ENCODE data around the gene AGBL1. TPM values are rescaled to one million over a fixed set of nuclear protein-coding genes. Genes with fewer than 3 reads are reported as not detected.

The AGBL1 gene
- total and polyA plus RNA-seq, 2 donors (not counting 3 experiments of a cell fraction or from before 2014, with no cell fraction given), result not detected

DNA sequence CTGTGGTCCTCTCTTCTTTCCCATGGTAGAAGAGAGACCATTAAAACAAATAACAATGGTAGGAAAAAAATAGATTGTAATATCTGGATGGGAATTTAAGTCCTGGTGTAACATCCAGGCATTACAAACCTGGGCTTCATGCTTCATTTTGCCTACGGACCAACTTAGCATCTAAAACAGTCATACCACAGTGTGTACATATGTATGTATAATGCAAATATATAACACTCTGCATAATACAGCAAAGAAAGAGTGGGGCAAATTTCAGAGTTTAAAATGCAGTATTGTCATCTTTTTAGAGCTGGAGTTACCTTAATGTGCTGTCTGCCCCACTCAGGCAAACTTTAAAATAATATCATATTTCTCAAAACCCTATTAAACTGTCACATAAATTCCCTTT, 298.2 kb downstream of the AGBL1 start:
- H3K36me3 ChIP-seq (ENCODE audit: control insufficient read depth in 2 of 2, extremely low read depth in 1 of 2, insufficient read depth in 2 of 2, low read length in 2 of 2), result no peaks in the 10 kb centered on the region
- peaks cover 7% of the 10 kb centered on the region for H3K9me3 ChIP-seq (replicated peaks; ENCODE audit: control insufficient read depth, insufficient read depth, low read length)
- H3K79me2 ChIP-seq (ENCODE audit: control insufficient read depth, insufficient read depth, low read length), result no peaks in the 10 kb centered on the region
- H4K20me1 ChIP-seq (replicated peaks; ENCODE audit: control insufficient read depth, extremely low read depth, insufficient read depth, low read length), result no peaks in the 10 kb centered on the region
- H3K9me1 ChIP-seq (replicated peaks; ENCODE audit: control insufficient read depth, extremely low read depth, insufficient read depth, low read length), result no peaks in the 10 kb centered on the region
- no peak overlapping the region for H3K27ac ChIP-seq (ENCODE audit: insufficient read depth, low read depth, low read length)
- no peak overlapping the region for H3K4me3 ChIP-seq (replicated peaks in 1 of 3; ENCODE audit: insufficient read depth in 1 of 3, low read depth in 1 of 3, low read length in 3 of 3)
- no peak overlapping the region for H3K4me2 ChIP-seq (ENCODE audit: insufficient read depth, low read length)
- TF ChIP-seq JUN (IDR thresholded peaks at IDR 0.05; ENCODE audit: borderline replicate concordance, insufficient read depth, insufficient read length, low read depth), result no peak
- TF ChIP-seq, protein P1, sequence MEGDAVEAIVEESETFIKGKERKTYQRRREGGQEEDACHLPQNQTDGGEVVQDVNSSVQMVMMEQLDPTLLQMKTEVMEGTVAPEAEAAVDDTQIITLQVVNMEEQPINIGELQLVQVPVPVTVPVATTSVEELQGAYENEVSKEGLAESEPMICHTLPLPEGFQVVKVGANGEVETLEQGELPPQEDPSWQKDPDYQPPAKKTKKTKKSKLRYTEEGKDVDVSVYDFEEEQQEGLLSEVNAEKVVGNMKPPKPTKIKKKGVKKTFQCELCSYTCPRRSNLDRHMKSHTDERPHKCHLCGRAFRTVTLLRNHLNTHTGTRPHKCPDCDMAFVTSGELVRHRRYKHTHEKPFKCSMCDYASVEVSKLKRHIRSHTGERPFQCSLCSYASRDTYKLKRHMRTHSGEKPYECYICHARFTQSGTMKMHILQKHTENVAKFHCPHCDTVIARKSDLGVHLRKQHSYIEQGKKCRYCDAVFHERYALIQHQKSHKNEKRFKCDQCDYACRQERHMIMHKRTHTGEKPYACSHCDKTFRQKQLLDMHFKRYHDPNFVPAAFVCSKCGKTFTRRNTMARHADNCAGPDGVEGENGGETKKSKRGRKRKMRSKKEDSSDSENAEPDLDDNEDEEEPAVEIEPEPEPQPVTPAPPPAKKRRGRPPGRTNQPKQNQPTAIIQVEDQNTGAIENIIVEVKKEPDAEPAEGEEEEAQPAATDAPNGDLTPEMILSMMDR (IDR thresholded peaks at IDR 0.05; ENCODE audit: extremely low read depth in 1 of 2, insufficient read depth in 1 of 2, low read depth in 1 of 2, low read length in 2 of 2), result no peak
- ChIA-PET POLR2A (no interaction called here), CTCF (interaction anchor here (1.0 kb wide), 1 partner anchor 18 kb away, joined by 3 read pairs; no protein-coding TSS in a partner anchor)
- intact Hi-C loops (cut with micrococcal nuclease) (no loop called here), dilution Hi-C loops (cut with MboI; ENCODE audit: extremely low pct_ligation_motif_present, low sequenced_read_pairs) (no loop called here)
- no TSS peak for BruUV-seq (replicated peaks)
- no peak overlapping the region for H2AFZ ChIP-seq (ENCODE audit: low read depth, low read length)
- no peaks in the 10 kb centered on the region for H3K27me3 ChIP-seq (ENCODE audit: control insufficient read depth in 2 of 2, insufficient read depth in 2 of 2, low read length in 2 of 2)
- DNase-seq (ENCODE audit: low read depth, low spot score) (no peak), FAIRE-seq (no peak)
- no peaks in the 10 kb centered on the region for H3K4me1 ChIP-seq (ENCODE audit: control insufficient read depth, extremely low read depth, insufficient read depth, low read length)
- no peak overlapping the region for H3K9ac ChIP-seq (replicated peaks; ENCODE audit: extremely low read depth, insufficient read depth, low read length)

DNA sequence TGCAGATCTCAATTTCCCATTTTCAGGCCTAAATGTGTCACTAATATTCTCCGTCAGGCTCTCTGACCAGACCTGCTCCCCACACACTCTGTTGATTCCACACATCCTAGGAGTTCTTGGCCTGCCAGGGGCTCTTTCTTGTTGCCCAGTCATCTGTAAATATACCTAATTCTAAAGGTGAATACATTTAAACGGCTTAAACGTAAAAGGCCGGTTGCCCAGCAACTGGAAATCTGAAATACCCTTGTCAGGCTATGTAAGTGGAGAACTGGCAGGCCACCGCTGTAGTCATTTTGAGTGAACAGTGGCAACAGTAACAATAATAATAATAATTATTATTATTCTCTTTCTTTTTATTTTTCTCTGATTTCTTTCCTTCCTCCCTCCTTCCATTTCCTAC, 302.7 kb downstream of the AGBL1 start:
- Histone ChIP-seq H3K9ac (replicated peaks; ENCODE audit: extremely low read depth, insufficient read depth, low read length) (no peak overlapping the region), H3K27me3 (ENCODE audit: control insufficient read depth in 2 of 2, insufficient read depth in 2 of 2, low read length in 2 of 2) (no peaks in the 10 kb centered on the region), H3K79me2 (ENCODE audit: control insufficient read depth, insufficient read depth, low read length) (no peaks in the 10 kb centered on the region), H3K36me3 (ENCODE audit: control insufficient read depth in 2 of 2, extremely low read depth in 1 of 2, insufficient read depth in 2 of 2, low read length in 2 of 2) (no peaks in the 10 kb centered on the region), H3K9me1 (replicated peaks; ENCODE audit: control insufficient read depth, extremely low read depth, insufficient read depth, low read length) (no peaks in the 10 kb centered on the region), H3K4me3 (replicated peaks in 1 of 3; ENCODE audit: insufficient read depth in 1 of 3, low read depth in 1 of 3, low read length in 3 of 3) (no peak overlapping the region), H2AFZ (ENCODE audit: low read depth, low read length) (no peak overlapping the region), H4K20me1 (replicated peaks; ENCODE audit: control insufficient read depth, extremely low read depth, insufficient read depth, low read length) (no peaks in the 10 kb centered on the region), H3K4me2 (ENCODE audit: insufficient read depth, low read length) (no peak overlapping the region), H3K4me1 (ENCODE audit: control insufficient read depth, extremely low read depth, insufficient read depth, low read length) (no peaks in the 10 kb centered on the region), H3K27ac (ENCODE audit: insufficient read depth, low read depth, low read length) (no peak overlapping the region), H3K9me3 (replicated peaks; ENCODE audit: control insufficient read depth, insufficient read depth, low read length) (no peaks in the 10 kb centered on the region)
- ChIA-PET POLR2A (no interaction called here), CTCF (no interaction called here)
- dilution Hi-C loops (cut with MboI; ENCODE audit: extremely low pct_ligation_motif_present, low sequenced_read_pairs) (no loop called here), intact Hi-C loops (cut with micrococcal nuclease) (no loop called here)
- FAIRE-seq, result no peak
- BruUV-seq (replicated peaks), result no TSS peak
- DNase-seq (ENCODE audit: low read depth, low spot score), result no peak
- TF ChIP-seq, protein P2, sequence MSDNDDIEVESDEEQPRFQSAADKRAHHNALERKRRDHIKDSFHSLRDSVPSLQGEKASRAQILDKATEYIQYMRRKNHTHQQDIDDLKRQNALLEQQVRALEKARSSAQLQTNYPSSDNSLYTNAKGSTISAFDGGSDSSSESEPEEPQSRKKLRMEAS (IDR thresholded peaks at IDR 0.05; ENCODE audit: insufficient read depth, insufficient read length), result no peak
- TF ChIP-seq EZH2 (IDR thresholded peaks at IDR 0.05; ENCODE audit: borderline replicate concordance, low read depth, low read length, severe bottlenecking) (no peak), MYC (IDR thresholded peaks at IDR 0.05; ENCODE audit: low read depth, low read length) (no peak), POLR2AphosphoS5 (IDR thresholded peaks at IDR 0.05; ENCODE audit: insufficient read depth, low read depth, low read length) (no peak), GATA2 (IDR thresholded peaks at IDR 0.05; ENCODE audit: insufficient read depth, insufficient read length, low read depth, low read length) (no peak)
- TF ChIP-seq, protein P1 (IDR thresholded peaks at IDR 0.05; ENCODE audit: extremely low read depth in 1 of 2, insufficient read depth in 1 of 2, low read depth in 1 of 2, low read length in 2 of 2), result no peak

All from endothelial cell of umbilical vein (primary cell).